Endothelial cell (in vitro differentiated cells): ENCODE results near the gene SUMO4. TPM values are rescaled to one million over a fixed set of nuclear protein-coding genes. Genes with fewer than 3 reads are reported as not detected.

Experiments
- DNase-seq: peaks from one replicate; pipeline ENCODE4 v3.0.0; 2021; ENCODE audit warnings: low spot score
- H3K27ac Mint-ChIP-seq: one replicate; pipeline ENCODE4 v1.8.0; 2021; ENCODE audit warnings: mixed read lengths, inconsistent platforms; ENCODE audit not compliant: unreplicated experiment
- H3K27me3 Mint-ChIP-seq: one replicate; pipeline ENCODE4 v1.8.0; 2021; ENCODE audit warnings: mild to moderate bottlenecking, moderate library complexity, mixed read lengths, inconsistent platforms; ENCODE audit not compliant: unreplicated experiment
- H3K36me3 Mint-ChIP-seq: one replicate; pipeline ENCODE4 v1.8.0; 2021; ENCODE audit warnings: mild to moderate bottlenecking, low read depth, mixed read lengths, inconsistent platforms; ENCODE audit not compliant: unreplicated experiment
- H3K4me1 Mint-ChIP-seq: one replicate; pipeline ENCODE4 v1.8.0; 2021; ENCODE audit warnings: mild to moderate bottlenecking, mixed read lengths, inconsistent platforms; ENCODE audit not compliant: unreplicated experiment
- H3K4me3 Mint-ChIP-seq: one replicate; pipeline ENCODE4 v1.8.0; 2021; ENCODE audit warnings: mild to moderate bottlenecking, mixed read lengths, inconsistent platforms; ENCODE audit not compliant: unreplicated experiment
- H3K9me3 Mint-ChIP-seq: one replicate; pipeline ENCODE4 v1.8.0; 2021; ENCODE audit warnings: mixed read lengths, inconsistent platforms; ENCODE audit not compliant: unreplicated experiment
- CTCF ChIP-seq: fragments of 200-600 bp; sonication (generic); IDR thresholded peaks from one replicate; pipeline ENCODE4 v1.5.0; 2021; ENCODE audit warnings: antibody characterized with exemption; ENCODE audit not compliant: unreplicated experiment
- total RNA-seq: library from RNA; stranded (reverse); fragmentation: NEBNext Ultra II Directional; extraction: Animal tissue kit (Norgen Biotek cat#: 25700); gene quantifications from one replicate; pipeline ENCODE4 v1.2.1, GENCODE V29; 2021; ENCODE audit not compliant: unreplicated experiment

SUMO4 gene
- total RNA-seq, 1 donor from 2014 or later: 4.8 TPM

GRCh38 chr6:149449831-149450678 lies 50.0 kb downstream of the SUMO4 start:
- no peaks in the 10 kb centered on the region for H3K4me1 Mint-ChIP-seq
- no peak for DNase-seq
- H3K9me3 Mint-ChIP-seq: no peaks in the 10 kb centered on the region
- peaks cover 10% of the 10 kb centered on the region for H3K27me3 Mint-ChIP-seq
- peak overlapping the region; percentile 56 for H3K4me3 Mint-ChIP-seq
- no peak for TF ChIP-seq CTCF
- H3K36me3 Mint-ChIP-seq: peaks cover 5% of the 10 kb centered on the region
- no peak overlapping the region for H3K27ac Mint-ChIP-seq

Other genes with a start within 250 kb of the SUMO4 start
- gene TAB2, start 82.5 kb upstream of the SUMO4 start, total RNA-seq: 105 TPM
- 0.72 TPM for gene ZC3H12D, start 84.8 kb downstream of the SUMO4 start, total RNA-seq
- 25.5 TPM for gene PPIL4, start 145.8 kb downstream of the SUMO4 start, total RNA-seq
- 32.2 TPM for gene GINM1, start 166.1 kb downstream of the SUMO4 start, total RNA-seq
- gene KATNA1, start 248.5 kb downstream of the SUMO4 start, total RNA-seq: 12.5 TPM